ENCODE measurements around the gene TEX264.
A peak's percentile ranks its signal among the peaks of the same experiment; 100 is the strongest.

GRCh38 chr3:51722362-51722761, 51.3 kb downstream of the TEX264 start:
- TF ChIP-seq CTCF (conservative IDR thresholded peaks at IDR 0.05; ENCODE audit: low read depth, low read length) (0 out of 2 replicates have a peak, but pooled peaks have one; percentile 21), EZH2 (IDR thresholded peaks at IDR 0.05; ENCODE audit: borderline replicate concordance, low read depth, low read length, poor library complexity, severe bottlenecking) (no peak)

All from A673 (cell line).